ENCODE measurements around the gene FHDC1.

FHDC1 gene

DNA sequence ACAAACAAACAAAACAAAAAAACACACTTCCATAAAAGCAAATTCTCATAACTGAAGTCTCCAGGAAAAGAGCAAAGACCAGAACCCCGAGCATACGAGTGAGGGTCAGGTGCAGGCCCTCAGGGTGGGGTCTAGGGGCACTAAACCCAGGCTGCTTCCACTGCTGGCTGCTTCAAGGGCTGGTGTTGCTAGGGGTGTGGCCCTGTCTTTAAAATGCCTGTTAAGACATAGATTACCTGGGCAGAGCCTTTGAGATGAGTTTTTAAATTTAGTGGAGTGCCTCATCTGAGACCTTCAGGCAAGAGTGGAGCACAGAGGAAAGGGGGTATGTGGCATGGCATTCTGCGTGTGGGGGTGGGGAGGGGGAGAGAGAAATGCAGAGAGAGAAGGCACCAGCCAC, 87.0 kb downstream of the FHDC1 start:
- in situ Hi-C loops (cut with MboI; ENCODE audit: low pct_unique_long_range_greater_than_20kb, low sequenced_read_pairs, unreplicated experiment): no loop called here
- DNase-seq (ENCODE audit: low spot score): no peak
- TF ChIP-seq, protein P1, sequence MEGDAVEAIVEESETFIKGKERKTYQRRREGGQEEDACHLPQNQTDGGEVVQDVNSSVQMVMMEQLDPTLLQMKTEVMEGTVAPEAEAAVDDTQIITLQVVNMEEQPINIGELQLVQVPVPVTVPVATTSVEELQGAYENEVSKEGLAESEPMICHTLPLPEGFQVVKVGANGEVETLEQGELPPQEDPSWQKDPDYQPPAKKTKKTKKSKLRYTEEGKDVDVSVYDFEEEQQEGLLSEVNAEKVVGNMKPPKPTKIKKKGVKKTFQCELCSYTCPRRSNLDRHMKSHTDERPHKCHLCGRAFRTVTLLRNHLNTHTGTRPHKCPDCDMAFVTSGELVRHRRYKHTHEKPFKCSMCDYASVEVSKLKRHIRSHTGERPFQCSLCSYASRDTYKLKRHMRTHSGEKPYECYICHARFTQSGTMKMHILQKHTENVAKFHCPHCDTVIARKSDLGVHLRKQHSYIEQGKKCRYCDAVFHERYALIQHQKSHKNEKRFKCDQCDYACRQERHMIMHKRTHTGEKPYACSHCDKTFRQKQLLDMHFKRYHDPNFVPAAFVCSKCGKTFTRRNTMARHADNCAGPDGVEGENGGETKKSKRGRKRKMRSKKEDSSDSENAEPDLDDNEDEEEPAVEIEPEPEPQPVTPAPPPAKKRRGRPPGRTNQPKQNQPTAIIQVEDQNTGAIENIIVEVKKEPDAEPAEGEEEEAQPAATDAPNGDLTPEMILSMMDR (IDR thresholded peaks at IDR 0.05; ENCODE audit: extremely low read depth, insufficient read depth, missing control alignments): no peak

DNA sequence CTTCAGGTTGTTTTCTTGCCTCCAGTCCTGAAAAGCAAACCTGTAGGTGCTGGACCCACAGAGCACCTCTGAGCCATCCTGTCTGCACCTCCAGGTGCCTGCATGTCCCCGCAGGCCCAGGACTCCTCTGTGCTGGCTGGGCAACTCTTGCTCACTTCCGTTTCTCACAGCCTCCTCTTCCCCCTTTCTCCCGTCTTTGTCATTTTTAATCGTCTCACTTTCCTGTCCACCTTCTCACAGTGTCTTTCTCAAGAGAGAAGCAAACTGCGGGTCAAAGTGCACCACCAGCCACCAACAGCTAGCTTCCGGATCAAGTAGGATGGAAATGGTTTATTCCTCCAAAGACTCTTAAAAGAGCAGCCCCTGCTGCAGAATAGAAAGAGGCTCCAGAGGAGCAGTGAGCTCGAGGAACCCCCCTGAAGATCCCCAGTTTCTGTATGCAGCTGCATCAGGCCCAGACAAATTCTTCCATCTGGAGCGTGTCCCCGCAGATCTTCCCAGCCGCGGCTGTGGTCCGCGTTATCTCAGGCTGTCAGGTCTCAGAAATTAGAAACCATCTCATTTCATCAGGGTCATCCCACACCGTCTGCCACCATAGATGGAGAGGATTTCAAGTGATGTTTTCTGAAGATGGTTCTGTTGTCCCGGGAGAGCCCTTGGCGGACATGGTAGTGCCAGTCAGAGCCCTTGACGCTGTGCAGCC, 87.7 kb downstream of the FHDC1 start:
- in situ Hi-C loops (cut with MboI; ENCODE audit: low pct_unique_long_range_greater_than_20kb, low sequenced_read_pairs, unreplicated experiment): no loop called here
- DNase-seq (ENCODE audit: low spot score): no peak
- TF ChIP-seq, protein P1 (IDR thresholded peaks at IDR 0.05; ENCODE audit: extremely low read depth, insufficient read depth, missing control alignments): no peak

DNA sequence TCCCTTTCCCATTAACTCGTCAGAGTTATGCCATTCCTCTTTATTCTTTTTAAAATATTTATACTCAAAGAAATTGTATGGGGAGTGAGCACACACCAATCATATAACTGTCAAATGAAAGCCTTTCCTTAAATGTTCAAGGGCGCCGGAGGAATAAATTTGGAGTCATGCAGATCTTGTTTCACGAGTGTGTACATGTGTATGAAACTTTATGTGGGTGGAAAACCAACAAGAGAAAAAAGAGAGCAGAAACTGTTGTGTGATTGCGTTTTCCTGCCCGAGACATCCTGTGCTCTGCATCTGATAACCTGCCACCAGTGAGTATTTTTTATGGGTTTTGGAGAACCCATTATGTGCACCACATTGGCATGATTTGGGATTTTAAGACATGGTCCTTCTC, 88.3 kb downstream of the FHDC1 start:
- TF ChIP-seq, protein P1 (IDR thresholded peaks at IDR 0.05; ENCODE audit: extremely low read depth, insufficient read depth, missing control alignments): no peak
- in situ Hi-C loops (cut with MboI; ENCODE audit: low pct_unique_long_range_greater_than_20kb, low sequenced_read_pairs, unreplicated experiment): no loop called here
- DNase-seq (ENCODE audit: low spot score): no peak

DNA sequence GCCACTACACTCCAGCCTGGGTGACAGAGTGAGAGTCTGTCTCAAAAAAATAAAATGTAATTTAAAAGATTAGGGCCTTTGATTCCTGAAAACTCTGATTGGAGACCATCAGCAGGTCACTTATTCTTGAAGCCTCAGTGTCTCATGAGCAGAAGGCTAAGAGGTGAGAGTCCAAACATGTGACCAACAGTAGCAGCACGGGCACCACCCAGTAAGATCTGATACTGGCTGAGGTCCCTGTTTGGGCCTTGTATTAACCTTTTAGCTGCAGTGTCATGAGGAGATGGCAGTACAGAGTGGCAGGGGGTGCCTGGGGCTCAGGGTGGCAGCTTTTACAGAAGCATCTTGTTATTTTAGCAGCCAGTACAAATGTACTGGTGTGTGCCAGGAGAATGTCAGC, 89.3 kb downstream of the FHDC1 start:
- TF ChIP-seq, protein P1 (IDR thresholded peaks at IDR 0.05; ENCODE audit: extremely low read depth, insufficient read depth, missing control alignments): no peak
- in situ Hi-C loops (cut with MboI; ENCODE audit: low pct_unique_long_range_greater_than_20kb, low sequenced_read_pairs, unreplicated experiment): no loop called here
- no peak for DNase-seq (ENCODE audit: low spot score)

DNA sequence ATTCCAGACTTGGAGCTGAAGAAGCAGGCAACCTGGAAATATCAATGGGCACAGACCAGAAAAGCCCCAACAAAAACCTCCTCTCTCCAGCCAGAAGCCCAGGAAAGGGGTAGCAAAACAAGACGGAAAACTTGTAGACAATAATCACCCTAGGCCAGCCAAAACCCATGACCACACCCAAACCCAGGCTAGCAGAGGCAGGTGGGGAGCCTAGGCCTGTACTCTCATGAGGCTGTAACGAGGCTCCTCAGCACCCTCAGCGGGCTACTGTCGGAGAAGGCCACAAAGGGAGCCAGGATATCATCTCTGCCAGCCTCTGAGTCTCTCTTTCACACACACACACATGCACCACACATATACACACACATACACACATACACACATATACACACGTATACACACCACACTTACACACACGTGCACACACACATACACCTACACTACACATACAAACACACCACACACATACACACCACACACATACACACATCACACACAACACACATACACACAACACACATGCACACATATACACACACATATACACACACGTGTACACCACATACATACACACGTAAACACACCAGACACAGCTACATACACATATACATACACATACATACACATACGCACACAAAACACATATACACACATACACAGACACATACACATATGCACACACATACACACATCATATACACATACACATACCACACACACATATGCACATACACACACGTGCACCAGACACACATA, 90.6 kb downstream of the FHDC1 start:
- no peak for DNase-seq (ENCODE audit: low spot score)
- in situ Hi-C loops (cut with MboI; ENCODE audit: low pct_unique_long_range_greater_than_20kb, low sequenced_read_pairs, unreplicated experiment): no loop called here
- TF ChIP-seq, protein P1 (IDR thresholded peaks at IDR 0.05; ENCODE audit: extremely low read depth, insufficient read depth, missing control alignments): no peak

DNA sequence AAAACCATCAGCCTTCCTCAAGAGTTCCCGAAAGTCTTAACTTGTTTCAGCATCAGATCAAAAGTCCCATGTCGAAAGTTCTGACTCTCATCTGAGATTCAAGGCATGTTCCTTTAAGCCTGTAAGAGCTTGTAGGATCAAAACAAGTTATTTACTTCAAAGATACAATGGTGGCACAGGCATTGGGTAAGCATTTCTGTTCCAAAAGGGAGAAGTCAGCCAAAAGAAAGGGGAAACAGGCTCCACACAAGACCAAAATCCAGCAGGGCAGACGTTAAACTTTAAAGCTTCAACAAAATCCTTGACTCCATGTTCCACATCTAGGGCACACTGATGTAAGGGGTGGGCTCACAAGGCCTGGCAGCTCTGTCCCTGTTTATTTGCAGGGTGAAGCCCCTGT, 91.7 kb downstream of the FHDC1 start:
- in situ Hi-C loops (cut with MboI; ENCODE audit: low pct_unique_long_range_greater_than_20kb, low sequenced_read_pairs, unreplicated experiment): no loop called here
- TF ChIP-seq, protein P1 (IDR thresholded peaks at IDR 0.05; ENCODE audit: extremely low read depth, insufficient read depth, missing control alignments): no peak
- no peak for DNase-seq (ENCODE audit: low spot score)
